HL-60 (cell line): Measurements from ENCODE around the gene CCDC192.

Experiments used
- DNase-seq, 2 experiments: peaks; one replicate each; pipeline ENCODE4 v3.0.0-alpha.2; 2010 to 2020; ENCODE audit warnings: low read depth in 1 of 2, low spot score in 1 of 2
- H3K27ac ChIP-seq: fragments of 250-450 bp; sonication (Bioruptor Pico); replicated peaks from 2 replicates; pipeline ENCODE4 v1.5.1; 2020; ENCODE audit warnings: mild to moderate bottlenecking, moderate library complexity
- H3K27me3 ChIP-seq: fragments of 250-450 bp; sonication (Bioruptor Pico); 2 replicates; pipeline ENCODE4 v1.5.1; 2021; ENCODE audit warnings: mild to moderate bottlenecking, moderate library complexity; ENCODE audit not compliant: insufficient read depth, poor library complexity, severe bottlenecking
- H3K4me3 ChIP-seq: replicated peaks from 2 replicates; pipeline ENCODE4 v1.5.1; 2011; ENCODE audit warnings: mild to moderate bottlenecking, control low read depth, low read length; ENCODE audit not compliant: insufficient read depth
- CTCF ChIP-seq: IDR thresholded peaks from one replicate; pipeline ENCODE4 v1.5.1; 2011; ENCODE audit warnings: low read length, control low read depth, inconsistent platforms; ENCODE audit not compliant: insufficient read depth
- GABPA ChIP-seq: IDR thresholded peaks from 2 replicates; pipeline ENCODE4 v1.6.1; 2012; ENCODE audit warnings: low read depth
- POLR2AphosphoS5 ChIP-seq: IDR thresholded peaks from 2 replicates; pipeline ENCODE4 v1.6.1; 2012; ENCODE audit warnings: low read depth
- REST ChIP-seq: IDR thresholded peaks from 2 replicates; pipeline ENCODE4 v1.6.1; 2012; ENCODE audit warnings: low read depth; ENCODE audit not compliant: insufficient replicate concordance
- SPI1 ChIP-seq: IDR thresholded peaks from 2 replicates; pipeline ENCODE4 v1.6.1; 2012; ENCODE audit warnings: low read depth, mild to moderate bottlenecking, borderline replicate concordance

CCDC192 gene

GRCh38 chr5:127810017-127810416 is 106.8 kb downstream of the CCDC192 start:
- no peak for DNase-seq
- H3K27me3 ChIP-seq, result no peaks in the 10 kb centered on the region
- TF ChIP-seq POLR2AphosphoS5, result no peak
- TF ChIP-seq SPI1, result no peak
- TF ChIP-seq GABPA, result no peak
- no peak for TF ChIP-seq REST
- TF ChIP-seq CTCF, result no peak
- no peak overlapping the region for H3K4me3 ChIP-seq
- H3K27ac ChIP-seq, result no peak overlapping the region

DNA sequence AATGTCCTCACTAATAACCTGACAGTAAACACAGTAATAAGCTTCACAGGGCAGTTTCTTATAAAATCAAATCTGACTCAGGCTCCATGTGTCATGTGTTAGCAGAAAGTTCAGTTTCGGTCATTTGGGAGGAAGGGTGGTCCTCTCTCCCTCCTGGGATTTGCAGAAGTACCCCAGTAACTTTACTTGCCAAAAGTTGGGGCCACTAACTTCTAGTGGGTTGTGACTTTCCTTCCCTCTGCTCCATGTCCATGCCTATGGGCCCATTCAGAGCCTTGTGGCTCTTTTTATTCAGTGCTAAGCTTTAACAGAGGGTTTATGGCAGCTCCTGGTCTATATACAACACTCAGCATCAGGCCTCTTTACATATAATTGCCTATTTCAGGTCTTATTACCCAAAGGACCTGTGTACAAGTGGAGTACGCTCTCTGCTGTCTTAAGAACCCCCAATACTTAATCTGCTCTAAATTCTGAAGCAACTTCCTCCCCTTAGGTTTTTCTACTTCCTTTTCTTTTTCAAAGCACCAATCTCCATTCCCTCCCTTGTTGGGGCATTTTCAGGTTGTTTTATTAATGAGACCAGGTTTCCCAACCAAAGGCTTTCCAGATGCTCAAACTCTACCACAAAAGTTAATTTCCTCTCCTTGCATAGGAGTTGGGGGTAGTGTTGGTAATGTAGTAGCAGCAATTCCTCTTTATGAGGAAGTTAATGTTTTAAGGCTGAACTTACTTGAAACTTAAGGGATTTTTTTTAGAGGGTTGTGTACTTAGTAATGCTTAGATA is 107.7 kb downstream of the CCDC192 start:
- DNase-seq, result peak in 1 of 2 experiments; percentile 33

DNA sequence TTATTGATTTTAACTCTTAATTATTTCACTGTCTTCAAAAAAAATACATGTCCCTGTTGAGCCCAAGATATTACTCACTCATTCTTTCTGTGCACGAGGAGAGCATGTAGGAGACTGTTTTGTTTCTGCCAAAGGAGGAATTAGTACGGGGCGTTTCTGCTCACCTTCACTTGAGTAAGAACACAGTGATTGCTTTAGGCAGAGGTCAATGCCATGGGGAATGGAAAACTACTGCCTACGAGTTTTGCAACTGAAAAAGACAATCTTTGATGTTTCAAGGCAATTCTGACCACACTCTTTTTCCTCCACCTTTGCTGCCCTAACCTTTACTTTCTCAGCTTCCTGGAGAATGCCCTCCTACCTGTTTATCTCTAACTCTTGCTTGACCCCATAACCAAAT is 109.4 kb downstream of the CCDC192 start:
- Histone ChIP-seq H3K27ac (no peak overlapping the region), H3K27me3 (no peaks in the 10 kb centered on the region), H3K4me3 (no peak overlapping the region)
- no peak for TF ChIP-seq GABPA
- no peak for TF ChIP-seq CTCF
- TF ChIP-seq REST, result no peak
- TF ChIP-seq POLR2AphosphoS5, result no peak
- TF ChIP-seq SPI1, result no peak
- DNase-seq, result no peak

More for the DNA sequence above, 107.7 kb downstream of the CCDC192 start:
- Histone ChIP-seq H3K27ac (no peak overlapping the region), H3K27me3 (no peaks in the 10 kb centered on the region), H3K4me3 (no peak overlapping the region)
- TF ChIP-seq POLR2AphosphoS5, result no peak
- TF ChIP-seq SPI1, result 0 out of 2 replicates have a peak, but pooled peaks have one; percentile 22

GRCh38 chr5:127813633-127814587 is 110.7 kb downstream of the CCDC192 start:
- H3K27ac ChIP-seq, result no peak overlapping the region
- H3K27me3 ChIP-seq, result no peaks in the 10 kb centered on the region
- no peak for TF ChIP-seq CTCF
- no peak for TF ChIP-seq POLR2AphosphoS5
- TF ChIP-seq GABPA, result no peak
- no peak for TF ChIP-seq REST
- no peak for TF ChIP-seq SPI1
- no peak overlapping the region for H3K4me3 ChIP-seq
- DNase-seq, result no peak
